ENCODE results near the gene U2AF2.

DNA sequence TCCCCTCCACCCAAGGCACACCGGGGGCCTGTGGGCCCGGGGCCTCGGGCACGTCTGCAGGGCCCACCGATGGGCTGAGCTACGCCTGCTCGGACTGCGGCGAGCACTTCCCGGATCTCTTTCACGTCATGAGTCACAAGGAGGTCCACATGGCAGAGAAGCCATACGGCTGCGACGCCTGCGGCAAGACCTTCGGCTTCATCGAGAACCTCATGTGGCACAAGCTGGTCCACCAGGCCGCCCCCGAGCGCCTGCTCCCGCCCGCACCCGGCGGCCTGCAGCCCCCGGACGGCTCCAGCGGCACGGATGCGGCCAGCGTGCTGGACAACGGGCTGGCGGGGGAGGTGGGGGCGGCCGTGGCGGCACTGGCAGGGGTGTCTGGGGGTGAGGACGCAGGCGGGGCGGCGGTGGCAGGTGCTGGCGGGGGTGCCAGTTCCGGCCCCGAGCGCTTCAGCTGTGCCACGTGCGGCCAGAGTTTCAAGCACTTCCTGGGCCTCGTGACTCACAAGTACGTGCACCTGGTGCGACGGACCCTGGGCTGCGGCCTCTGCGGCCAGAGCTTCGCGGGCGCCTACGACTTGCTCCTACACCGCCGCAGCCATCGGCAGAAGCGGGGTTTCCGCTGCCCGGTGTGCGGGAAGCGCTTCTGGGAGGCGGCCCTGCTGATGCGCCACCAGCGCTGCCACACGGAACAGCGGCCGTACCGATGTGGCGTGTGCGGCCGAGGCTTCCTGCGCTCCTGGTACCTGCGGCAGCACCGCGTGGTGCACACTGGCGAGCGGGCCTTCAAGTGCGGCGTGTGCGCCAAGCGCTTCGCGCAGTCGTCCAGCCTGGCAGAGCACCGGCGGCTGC lies 39.1 kb upstream of the U2AF2 start:
- TF ChIP-seq CTCF (IDR thresholded peaks at IDR 0.05) = no peak
- no peak for TF ChIP-seq POLR2AphosphoS5 (IDR thresholded peaks at IDR 0.05)
- no peak for TF ChIP-seq EP300 (IDR thresholded peaks at IDR 0.05)
- TF ChIP-seq POLR2A (IDR thresholded peaks at IDR 0.05) = no peak

All from stomach (tissue), 4 donors.